Measurements from ENCODE around the gene BCL10. TPM values are rescaled to one million over a fixed set of nuclear protein-coding genes. Genes with fewer than 3 reads are reported as not detected.

Gene BCL10
- total and polyA plus RNA-seq, 2 of the 8 experiments (the other 6 are each of a cell fraction or from before 2014, with no cell fraction given), result 7.4 to 29.6 TPM

DNA sequence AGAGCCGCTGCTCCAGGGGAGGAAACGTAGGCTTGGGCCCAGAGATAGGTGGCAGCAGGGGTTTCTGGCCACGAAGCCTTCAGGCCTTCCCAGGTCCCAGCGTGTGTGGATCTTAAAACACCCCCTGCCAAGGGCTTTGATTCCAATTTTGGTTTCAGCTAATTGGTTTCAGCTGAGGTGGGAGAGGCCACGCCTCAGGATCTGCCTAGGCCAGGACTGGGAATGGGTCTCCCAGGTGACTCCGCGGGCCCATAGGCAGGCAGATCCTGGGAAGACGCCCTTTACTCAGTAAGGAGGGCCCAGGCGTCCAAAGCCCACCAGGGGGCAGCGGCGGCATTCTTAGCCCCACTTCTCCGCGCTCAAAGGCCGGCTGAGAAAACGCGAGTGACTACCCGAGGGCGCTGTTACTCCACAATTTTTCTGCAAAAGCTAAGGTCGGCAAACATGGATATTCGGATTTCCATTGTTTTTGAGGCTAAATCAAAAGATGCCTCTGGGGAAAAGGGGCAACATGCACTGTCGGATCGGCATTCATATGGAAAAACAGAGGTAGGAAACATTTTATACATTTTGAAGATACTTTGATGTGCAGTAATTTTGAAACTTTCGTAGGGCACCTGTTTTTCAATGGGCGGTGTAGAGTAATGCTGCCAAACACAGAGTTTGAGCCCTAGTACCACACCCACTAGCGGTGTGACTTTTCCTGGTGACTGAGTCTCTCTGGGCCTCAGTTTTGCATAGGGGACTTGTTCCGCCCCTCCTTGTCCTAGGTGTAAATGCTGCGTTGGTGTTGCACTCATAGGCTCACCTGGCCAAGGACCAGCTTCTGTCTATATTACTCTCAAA is 31.8 kb upstream of the BCL10 start:
- Histone ChIP-seq H3K4ac (replicated peaks; ENCODE audit: insufficient read length, low read depth, low read length) (no peak overlapping the region), H2BK5ac (ENCODE audit: low read depth, low read length) (peak overlapping the region; percentile 22; the same call in 1 of the 2 replicates), H3K23ac (ENCODE audit: insufficient read length) (no peak overlapping the region), H3K9ac (replicated peaks in 1 of 4; ENCODE audit: extremely low read depth in 1 of 4, low read depth in 3 of 4, low read length in 3 of 4) (no peak overlapping the region), H3K79me1 (ENCODE audit: low read depth, low read length) (no peaks in the 10 kb centered on the region; the same call in 1 of the 2 replicates), H3K4me1 (replicated peaks in 1 of 4; ENCODE audit: control insufficient read depth in 3 of 4, insufficient read depth in 4 of 4, low read length in 3 of 4) (peaks cover 2 to 6% (median 3%) of the 10 kb centered on the region in 4 experiments; a peak in 4 of 7 replicates), H2AFZ (ENCODE audit: low read length) (peak overlapping the region; percentile 94), H3K27me3 (replicated peaks in 1 of 4; ENCODE audit: control insufficient read depth in 3 of 4, extremely low read depth in 1 of 4, insufficient read depth in 3 of 4, low read length in 3 of 4) (no peaks in the 10 kb centered on the region), H2AK5ac (ENCODE audit: low read depth, low read length) (0 out of 2 replicates have a peak overlapping the region, but pooled peaks have one; percentile 18), H3K18ac (ENCODE audit: extremely low read depth, low read length) (peak overlapping the region; percentile 41; the same call in 1 of the 2 replicates), H2BK15ac (ENCODE audit: low read length) (no peak overlapping the region), H3K14ac (ENCODE audit: insufficient read length) (no peak overlapping the region), H2BK20ac (ENCODE audit: low read length) (peak overlapping the region; percentile 38; the same call in 1 of the 2 replicates), H3K36me3 (ENCODE audit: control insufficient read depth in 2 of 4, insufficient read depth in 4 of 4, low read length in 3 of 4) (no peaks in the 10 kb centered on the region), H3K9me3 (ENCODE audit: insufficient read depth in 2 of 2, low read depth in 1 of 2, low read length in 1 of 2) (no peaks in the 10 kb centered on the region), H3K56ac (replicated peaks; ENCODE audit: insufficient read length, low read depth, low read length) (no peak overlapping the region), H2BK120ac (replicated peaks; ENCODE audit: low read depth, low read length) (no peak overlapping the region), H2BK12ac (ENCODE audit: low read depth, low read length) (peak overlapping the region; percentile 52; the same call in 1 of the 2 replicates), H3K79me2 (ENCODE audit: control insufficient read depth in 1 of 2, insufficient read depth in 2 of 2, low read length in 2 of 2) (no peaks in the 10 kb centered on the region), H3K23me2 (ENCODE audit: low read depth, low read length) (no peaks in the 10 kb centered on the region), H3K27ac (ENCODE audit: low read depth, low read length) (no peak overlapping the region), H3K4me2 (ENCODE audit: insufficient read depth in 1 of 2, low read depth in 2 of 2, low read length in 2 of 2) (peak overlapping the region; percentile 1 to 33), H4K8ac (ENCODE audit: extremely low read depth, insufficient read depth, low read length) (no peak overlapping the region), H3K4me3 (ENCODE audit: extremely low read depth in 1 of 4, insufficient read depth in 2 of 4, low read depth in 3 of 4, low read length in 4 of 4) (no peak overlapping the region; a peak in 2 of 8 replicates), H4K91ac (replicated peaks; ENCODE audit: insufficient read length, low read length) (no peak overlapping the region), H4K20me1 (replicated peaks in 1 of 2; ENCODE audit: control insufficient read depth in 1 of 2, insufficient read depth in 2 of 2, low read length in 2 of 2) (no peaks in the 10 kb centered on the region), H4K5ac (ENCODE audit: insufficient read length, low read depth, low read length) (no peak overlapping the region)
- POLR2A ChIA-PET (ENCODE audit: partially characterized antibody), result interaction anchor here (1.2 to 2.2 kb wide), 4 partner anchors 33 to 276 kb away, joined by 3 to 19 read pairs (median 4); partner anchors contain the start of gene CCN1
- peak; percentile 60 for FAIRE-seq
- DNase-seq (ENCODE audit: low read depth in 1 of 2, low spot score in 2 of 2), result peak; percentile 82 to 95
- WGBS, 2 experiments (ENCODE audit: extremely low coverage in 1 of 2, insufficient coverage in 1 of 2, insufficient read length in 1 of 2, insufficient replicate concordance in 2 of 2, low coverage in 1 of 2, low lambda C conversion rate in 2 of 2, missing lambda C conversion rate in 1 of 2), result 25% methylated on average over 27 of the region's 27 CpGs; no CpG with 5 or more reads in 1 of the 2 experiments
- CTCF ChIA-PET (ENCODE audit: partially characterized antibody), result interaction anchor here (0.6 to 2.8 kb wide), 64 partner anchors 9 to 1704 kb away, joined by 3 to 25 read pairs (median 4); partner anchors contain the start of genes BCL10, C1orf52 and DDAH1
- TF ChIP-seq TAF7 (optimal IDR thresholded peaks at IDR 0.05; ENCODE audit: borderline replicate concordance, low read depth, low read length) (peak; percentile 59), NRF1 (IDR thresholded peaks at IDR 0.05; ENCODE audit: low read depth, low read length) (no peak), RXRA (IDR thresholded peaks at IDR 0.05; ENCODE audit: insufficient read depth, low read depth, low read length) (no peak), HDAC2 (IDR thresholded peaks at IDR 0.05; ENCODE audit: borderline replicate concordance in 1 of 2, low read depth in 2 of 2, low read length in 2 of 2) (no peak), RFX5 (IDR thresholded peaks at IDR 0.05; ENCODE audit: borderline replicate concordance, low read depth, low read length) (no peak), PHF8 (conservative IDR thresholded peaks at IDR 0.05; ENCODE audit: low read depth, low read length) (no peak)
- TF ChIP-seq, protein P1, sequence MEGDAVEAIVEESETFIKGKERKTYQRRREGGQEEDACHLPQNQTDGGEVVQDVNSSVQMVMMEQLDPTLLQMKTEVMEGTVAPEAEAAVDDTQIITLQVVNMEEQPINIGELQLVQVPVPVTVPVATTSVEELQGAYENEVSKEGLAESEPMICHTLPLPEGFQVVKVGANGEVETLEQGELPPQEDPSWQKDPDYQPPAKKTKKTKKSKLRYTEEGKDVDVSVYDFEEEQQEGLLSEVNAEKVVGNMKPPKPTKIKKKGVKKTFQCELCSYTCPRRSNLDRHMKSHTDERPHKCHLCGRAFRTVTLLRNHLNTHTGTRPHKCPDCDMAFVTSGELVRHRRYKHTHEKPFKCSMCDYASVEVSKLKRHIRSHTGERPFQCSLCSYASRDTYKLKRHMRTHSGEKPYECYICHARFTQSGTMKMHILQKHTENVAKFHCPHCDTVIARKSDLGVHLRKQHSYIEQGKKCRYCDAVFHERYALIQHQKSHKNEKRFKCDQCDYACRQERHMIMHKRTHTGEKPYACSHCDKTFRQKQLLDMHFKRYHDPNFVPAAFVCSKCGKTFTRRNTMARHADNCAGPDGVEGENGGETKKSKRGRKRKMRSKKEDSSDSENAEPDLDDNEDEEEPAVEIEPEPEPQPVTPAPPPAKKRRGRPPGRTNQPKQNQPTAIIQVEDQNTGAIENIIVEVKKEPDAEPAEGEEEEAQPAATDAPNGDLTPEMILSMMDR (IDR thresholded peaks at IDR 0.05; ENCODE audit: control extremely low read depth in 1 of 3, insufficient read depth in 1 of 3, low read depth in 1 of 3, low read length in 3 of 3), result peak; percentile 85 to 99 (median 98)

All from H1 (cell line).